DMS 273 (cell line): Measurements from ENCODE around the gene MRPS12.

Source experiments
- DNase-seq: peaks from one replicate; lab custom pipeline; 2025; ENCODE audit not compliant: unreplicated experiment; lab: John Stamatoyannopoulos, UW

Gene MRPS12

GRCh38 chr19:38974624-38975213 lies 44.0 kb downstream of the MRPS12 start:
- DNase-seq: peak; percentile 32

GRCh38 chr19:38975214-38975860 lies 44.6 kb downstream of the MRPS12 start, which contains the start of gene FBXO17:
FBXO17 (minus strand) TSS chr19:38975742; CDS start chr19:38950319, 25,423 bp downstream.
- peak; percentile 91 for DNase-seq

GRCh38 chr19:38975861-38976271 lies 45.1 kb downstream of the MRPS12 start:
- DNase-seq: peak; percentile 73

GRCh38 chr19:38977445-38978325 lies 46.9 kb downstream of the MRPS12 start:
- DNase-seq: no peak

GRCh38 chr19:38978326-38978689 lies 47.6 kb downstream of the MRPS12 start:
- no peak for DNase-seq

GRCh38 chr19:38979812-38980211 lies 49.1 kb downstream of the MRPS12 start:
- DNase-seq: no peak

GRCh38 chr19:38980583-38981374 lies 50.0 kb downstream of the MRPS12 start:
- no peak for DNase-seq
